Femur (tissue), 1 donor: ENCODE data around the gene CATSPER4.

Experiments used
- DNase-seq: peaks from one replicate; pipeline ENCODE4 v3.0.0-alpha.2; 2017

Gene CATSPER4

DNA sequence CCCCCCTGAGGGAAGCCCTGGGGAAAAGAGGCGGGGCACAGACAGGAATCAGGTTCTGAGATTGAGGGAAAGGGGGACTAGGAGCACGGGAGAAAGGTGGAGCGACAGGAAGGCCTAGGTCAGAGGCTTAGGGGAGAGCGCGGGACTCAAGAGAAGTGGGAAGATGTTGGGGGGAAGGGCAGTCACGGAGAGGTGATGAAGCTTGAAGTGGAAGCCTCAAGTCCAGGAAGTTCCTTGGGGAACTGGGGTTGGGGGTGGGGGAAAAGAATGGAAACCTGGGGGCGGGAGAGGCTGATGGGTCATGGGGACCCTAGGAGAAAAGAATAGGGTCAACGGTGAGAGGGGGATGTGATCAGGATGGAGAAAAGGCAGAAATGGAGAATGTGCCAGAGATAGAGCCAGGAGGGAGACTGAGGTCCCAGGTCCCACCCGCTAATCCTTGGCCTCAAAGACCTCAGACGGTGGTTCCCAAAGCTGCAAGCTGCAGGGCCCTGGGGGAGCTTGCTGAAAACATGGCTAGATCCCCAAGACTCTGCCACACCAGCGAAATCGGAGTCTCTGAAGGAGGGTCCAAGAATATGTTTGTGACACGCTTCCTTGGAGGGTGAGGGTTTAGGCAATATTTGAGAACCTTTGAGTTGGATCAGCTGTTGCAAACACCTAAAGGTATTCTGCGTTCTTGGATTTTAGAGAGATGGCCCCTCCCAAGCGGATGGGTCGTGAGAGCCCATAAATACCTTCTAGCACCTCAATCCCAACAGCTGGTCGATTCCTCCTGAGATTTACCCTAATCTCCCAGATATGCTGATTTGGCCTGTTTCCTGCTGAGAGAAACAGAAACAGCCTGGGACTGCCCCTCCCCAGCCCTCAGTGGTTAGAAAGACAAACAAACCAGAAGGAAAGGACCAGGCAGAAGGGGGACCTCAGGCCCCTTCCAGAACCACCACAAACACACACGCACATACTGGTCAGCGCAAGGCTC lies 25.2 kb upstream of the CATSPER4 start:
- DNase-seq: no peak

DNA sequence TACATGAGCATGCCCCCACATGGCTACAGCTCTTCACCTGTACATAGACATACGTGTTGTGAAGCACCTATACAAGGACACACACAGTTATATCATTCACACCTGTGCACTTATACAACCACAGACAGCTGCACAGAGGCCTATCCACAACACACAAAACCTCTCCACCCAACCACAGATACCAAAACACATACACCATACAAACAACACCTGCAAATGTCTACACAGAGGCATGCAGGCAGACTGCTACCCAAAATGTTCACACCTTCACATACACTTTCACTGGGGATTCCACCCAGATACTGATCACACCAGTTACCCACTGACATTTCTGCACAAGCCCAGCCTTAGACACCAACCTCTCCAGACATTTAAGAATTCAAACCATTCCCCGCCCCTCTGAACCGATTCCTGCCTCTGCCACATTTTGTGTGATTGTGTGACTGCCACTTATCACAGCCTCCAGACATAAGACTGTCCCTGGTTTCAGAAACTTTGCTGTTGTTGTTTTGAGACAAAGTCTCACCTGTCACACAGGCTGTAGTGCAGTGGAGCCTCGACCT lies 23.6 kb upstream of the CATSPER4 start:
- DNase-seq: no peak

DNA sequence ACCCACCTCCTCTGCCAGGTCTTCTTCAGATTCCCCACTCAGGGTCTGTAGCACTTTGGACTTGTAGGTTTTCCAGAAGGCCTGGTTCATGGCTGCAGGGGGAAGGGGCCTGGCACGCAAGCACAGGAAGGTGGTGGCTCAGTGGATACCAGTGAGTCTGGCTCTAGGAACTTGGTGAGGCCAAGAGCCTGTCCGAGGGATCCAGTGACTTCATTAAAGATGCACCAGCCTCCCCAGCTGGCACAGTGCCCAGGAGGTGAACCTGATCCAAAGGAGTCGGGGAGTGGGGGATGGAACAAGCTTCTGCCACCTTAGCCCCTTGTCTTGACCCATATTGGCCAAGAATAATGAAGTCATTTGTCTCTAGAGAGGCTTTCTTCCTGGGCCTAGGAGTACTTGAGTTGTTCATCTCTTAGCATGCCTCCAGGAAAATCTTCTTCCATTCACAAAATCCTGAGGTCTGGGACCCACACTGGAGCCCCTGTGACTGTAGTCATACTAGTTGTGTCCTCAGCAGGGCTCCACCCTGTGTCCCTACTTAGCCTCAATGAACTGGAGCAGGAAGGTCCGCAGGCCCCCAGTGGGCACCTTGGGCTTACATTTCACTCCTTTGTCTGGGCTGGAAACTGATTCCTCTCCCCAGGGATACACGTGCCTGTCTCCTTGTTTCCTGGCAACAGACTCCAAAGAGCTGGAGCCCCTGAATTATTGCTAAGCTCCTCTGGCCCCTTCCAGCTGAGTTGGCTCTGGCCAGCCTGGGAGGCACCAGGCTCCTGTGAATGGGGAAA lies 21.8 kb upstream of the CATSPER4 start, which contains the start of gene C1orf232:
TSS of gene C1orf232 (minus strand) at position 554 of the 788 bp plus-strand sequence. CDS start at position 90, 464 bp downstream.
- DNase-seq: no peak

DNA sequence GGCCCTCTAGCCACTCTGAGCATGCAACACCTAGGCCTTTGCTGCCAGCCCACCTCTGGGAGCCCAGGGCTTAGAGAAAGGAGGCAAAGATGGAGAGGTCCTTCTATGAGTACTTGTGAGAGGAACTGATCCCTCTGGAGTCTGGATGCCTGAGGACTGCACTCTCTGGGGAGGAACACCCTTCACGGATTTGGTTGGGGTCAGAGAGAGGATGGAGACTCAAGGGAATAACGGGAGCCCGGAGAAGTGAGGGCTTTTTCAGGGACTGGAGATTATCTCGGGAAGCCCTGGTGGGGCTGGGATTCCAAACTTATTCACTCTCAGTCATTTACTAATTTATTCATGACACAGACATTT lies 21.2 kb upstream of the CATSPER4 start:
- DNase-seq: no peak

DNA sequence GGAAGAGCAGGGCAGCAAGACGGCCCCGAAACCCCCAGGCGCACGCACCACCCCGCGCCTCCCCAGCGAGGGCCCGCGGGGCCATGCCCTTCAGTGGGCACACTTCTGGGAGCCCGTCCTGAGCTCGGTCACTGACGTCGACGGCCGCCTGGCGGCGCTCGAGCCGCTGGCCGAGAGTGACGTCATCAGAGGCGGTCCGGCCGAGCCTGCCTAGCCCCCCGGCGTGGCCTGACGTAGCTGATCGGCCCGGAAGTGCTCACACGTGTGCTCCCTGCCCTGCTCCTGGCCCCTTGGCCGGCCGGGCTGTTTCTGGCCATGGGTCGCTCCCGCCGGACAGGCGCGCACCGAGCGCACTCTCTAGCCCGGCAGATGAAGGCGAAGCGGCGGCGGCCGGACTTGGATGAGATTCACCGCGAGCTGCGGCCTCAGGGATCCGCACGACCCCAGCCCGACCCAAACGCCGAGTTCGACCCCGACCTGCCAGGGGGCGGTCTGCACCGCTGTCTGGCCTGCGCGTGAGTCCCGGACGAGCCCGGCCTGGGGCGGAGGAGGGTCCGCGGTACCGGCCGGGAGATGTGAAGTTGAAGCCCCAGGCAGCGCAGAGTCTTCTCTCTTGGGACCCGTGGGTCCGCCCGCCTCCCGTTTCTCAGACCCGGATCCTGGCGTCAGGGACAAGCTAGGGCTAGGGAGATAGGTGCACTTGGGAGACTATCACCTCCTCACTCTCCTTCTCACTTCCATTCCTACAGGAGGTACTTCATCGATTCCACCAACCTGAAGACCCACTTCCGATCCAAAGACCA lies 20.5 kb upstream of the CATSPER4 start, which contains the start of gene ZNF593:
TSS of gene ZNF593 (plus strand) at position 240 of the 803 bp plus-strand sequence. CDS start at position 316, 76 bp downstream.
- DNase-seq: peak; percentile 95

DNA sequence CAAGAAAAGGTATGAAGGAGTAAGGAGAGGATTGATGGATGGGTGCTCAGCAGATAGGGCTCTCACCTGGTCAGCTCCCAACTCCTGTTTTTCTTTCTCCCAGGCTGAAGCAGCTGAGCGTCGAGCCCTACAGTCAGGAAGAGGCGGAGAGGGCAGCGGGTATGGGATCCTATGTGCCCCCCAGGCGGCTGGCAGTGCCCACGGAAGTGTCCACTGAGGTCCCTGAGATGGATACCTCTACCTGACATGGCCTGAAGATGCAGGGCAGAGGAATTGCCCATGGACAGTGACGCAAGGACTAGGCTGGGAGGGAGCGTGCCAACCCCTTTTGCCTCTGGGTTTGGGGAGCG lies 20.0 kb upstream of the CATSPER4 start:
- DNase-seq: no peak

DNA sequence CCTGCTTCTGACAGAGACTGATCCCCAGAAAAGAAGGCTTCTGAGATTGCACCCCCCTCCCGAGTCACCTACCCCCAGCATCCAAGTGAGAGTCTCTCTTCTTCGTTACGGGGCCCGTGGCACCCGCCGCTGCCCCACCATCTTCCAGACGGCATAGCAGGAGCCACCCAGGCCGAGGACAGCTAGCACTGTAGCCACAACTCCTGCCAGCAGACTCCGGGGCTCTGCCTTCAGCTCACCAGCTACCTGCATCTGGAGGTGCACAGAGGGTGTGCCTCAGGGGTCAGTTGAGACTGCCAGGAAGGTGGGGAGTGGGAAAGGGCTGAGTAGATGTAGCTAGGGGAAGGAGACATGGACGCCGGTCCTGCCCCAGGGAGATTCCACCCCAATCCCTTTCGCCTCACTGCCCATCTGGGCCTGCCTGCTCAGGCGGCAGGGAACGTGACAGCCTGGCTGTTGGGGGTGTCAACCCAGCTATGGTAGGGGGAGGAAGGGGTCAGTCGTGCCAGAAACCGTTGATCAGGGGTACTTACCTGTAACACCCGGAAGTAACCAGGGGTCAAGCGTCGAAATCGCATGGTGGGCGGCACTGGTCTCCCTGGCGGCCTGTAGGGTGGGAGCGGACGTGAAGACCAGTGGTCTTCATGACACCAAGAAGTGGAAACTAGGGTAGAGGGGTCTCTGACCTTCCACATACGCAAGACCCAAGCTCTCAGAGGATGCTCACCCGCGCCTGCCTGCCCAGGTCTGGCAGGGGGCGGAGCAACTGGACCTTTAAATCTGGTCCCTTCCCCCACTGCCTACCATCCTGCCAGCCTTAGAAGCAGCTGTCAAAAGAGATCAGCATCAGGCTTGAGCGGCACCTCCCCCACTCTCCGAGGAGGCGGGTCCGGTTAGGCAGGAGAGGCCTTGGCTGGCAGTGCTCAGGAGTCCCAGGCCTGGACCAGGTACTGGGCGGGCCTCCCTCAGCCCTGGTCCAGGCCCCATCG lies 19.0 kb upstream of the CATSPER4 start, which contains the start of gene ZNF593OS:
TSS of gene ZNF593OS (minus strand) at position 749 of the 989 bp plus-strand sequence. CDS start at position 578, 171 bp downstream.
- DNase-seq: no peak

DNA sequence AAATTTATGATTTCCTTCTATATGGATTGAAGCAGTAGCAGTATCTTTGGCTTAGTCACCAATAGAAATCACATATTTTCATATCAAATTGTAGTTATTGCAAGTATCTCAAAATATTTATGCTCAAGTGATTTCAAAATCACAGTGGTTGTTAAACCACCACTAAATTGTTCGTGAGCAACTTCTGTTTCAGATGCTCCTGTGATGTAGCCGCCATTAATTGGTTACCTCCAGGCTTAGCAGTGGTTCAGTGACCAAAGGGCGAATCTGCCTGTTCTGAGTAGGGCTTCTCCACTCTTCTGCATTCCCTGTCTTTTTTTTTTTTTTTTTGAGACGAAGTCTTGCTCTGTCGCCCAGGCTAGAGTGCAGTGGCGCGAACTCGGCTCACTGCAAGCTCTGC lies 15.1 kb upstream of the CATSPER4 start:
- DNase-seq: no peak

DNA sequence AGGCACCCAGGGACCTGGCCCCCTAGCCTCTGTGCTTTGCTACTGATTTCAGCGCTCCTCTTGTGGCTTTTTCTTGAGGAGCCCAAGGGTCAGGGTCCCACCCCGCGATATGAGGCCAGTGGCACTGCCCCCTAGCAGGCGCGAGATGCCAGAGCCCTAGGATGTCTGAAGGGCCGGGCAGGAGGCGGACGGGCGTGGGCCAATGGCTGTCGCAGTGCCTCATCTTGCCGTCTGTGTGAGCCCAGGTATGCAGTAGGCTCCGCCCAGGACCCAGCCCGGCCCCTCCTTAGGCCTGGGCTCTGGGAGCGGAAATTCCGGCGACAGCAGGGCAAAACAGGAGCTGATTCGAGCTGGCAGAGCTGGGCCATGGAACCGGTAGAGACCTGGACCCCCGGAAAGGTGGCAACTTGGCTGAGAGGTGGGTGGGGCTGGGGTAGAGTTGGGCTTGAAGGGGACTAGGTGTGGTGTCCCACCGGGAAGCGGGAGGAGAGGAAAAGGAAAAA lies 13.2 kb upstream of the CATSPER4 start, which contains the start of gene CNKSR1:
TSS of gene CNKSR1 (plus strand) at position 310 of the 503 bp plus-strand sequence. CDS start at position 367, 57 bp downstream.
- no peak for DNase-seq

DNA sequence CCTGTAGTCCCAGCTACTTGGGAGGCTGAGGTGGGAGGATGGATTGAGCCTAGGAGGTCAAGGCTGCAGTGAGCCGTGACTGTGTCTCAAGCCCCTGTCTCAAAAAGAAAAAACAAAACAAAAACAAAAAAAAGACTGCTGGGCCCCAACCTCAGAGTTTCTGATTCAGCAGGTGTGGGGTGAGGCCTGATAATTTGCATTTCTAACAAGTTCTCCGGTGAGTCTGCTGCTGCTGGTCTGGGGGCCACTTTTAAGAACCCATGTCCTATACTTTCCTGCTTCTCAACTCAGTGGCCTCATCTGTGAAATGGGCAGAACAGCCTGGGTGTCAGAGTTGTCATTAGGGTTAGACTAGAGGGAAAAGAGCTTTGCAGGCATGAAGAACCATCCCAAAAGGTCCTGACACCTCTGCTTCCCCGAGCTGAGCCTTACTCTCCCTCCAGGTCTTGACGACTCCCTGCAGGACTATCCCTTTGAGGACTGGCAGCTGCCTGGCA lies 10.3 kb upstream of the CATSPER4 start:
- DNase-seq: no peak

DNA sequence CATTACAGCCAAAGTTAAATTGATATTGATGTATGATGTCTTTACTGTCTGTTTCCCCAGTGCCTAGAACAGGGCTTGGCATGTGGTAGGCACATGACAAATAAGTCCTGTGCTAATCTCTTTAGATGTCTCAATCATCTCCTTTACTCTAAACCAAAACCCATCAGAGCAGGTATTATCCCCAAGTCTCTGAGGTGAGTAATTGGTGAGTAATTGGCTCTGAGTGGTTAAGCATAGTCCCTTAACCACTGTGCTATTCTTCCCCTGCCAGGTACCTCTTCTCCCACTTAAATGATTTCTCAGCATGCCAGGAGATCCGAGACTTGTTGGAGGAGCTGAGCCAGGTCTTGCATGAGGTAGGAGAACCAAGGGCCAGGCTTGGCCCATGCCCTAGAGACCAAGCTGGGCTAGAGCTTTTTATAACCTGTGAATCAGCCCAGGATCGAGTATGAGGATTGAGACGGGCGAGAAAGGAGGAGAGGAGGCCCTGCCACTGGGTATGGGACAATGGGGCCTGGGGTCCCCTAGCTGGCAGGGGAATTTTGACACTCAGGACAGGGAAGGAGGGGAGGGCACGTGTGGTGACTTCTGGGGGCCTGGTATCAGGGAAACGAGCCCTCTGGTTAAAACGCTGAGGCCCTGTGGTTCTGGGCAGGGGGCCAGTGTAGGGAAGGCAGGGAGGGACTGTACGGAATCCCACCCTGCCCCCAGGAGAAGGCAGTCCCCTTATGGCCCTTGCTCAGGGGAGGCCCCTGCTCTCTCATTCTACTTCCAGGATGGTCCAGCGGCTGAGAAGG lies 8.6 kb upstream of the CATSPER4 start:
- DNase-seq: no peak

DNA sequence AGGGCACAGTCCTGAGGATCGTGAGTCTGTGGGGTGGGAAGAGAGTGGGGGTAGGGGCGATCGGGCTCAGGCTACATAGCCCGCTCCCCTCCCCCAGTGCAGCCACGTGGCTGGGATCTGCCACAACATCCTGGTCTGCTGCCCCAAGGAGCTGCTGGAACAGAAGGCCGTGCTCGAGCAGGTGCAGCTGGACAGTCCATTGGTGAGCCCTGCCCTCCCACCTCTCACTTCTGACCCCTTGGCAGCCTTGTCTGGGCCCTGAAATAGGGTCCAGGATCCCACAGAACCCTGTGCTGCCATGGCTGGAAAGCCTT lies 8.1 kb upstream of the CATSPER4 start:
- DNase-seq: no peak

DNA sequence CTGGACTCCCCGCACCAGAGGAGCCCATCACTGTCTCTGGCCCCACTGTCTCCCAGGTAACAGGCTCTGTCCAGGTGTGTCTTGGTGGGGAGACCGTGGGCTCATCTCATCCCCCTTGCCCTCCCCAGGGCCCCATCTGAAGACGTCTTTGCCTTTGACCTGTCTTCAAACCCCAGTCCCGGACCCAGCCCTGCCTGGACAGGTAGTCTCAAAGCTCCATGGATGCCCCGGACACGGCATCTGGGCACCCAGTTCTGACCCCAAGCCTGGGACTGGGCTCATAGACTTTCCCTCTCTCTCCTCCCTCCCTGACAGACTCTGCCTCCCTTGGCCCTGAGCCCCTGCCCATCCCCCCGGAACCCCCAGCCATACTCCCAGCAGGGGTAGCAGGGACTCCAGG lies 6.3 kb upstream of the CATSPER4 start:
- no peak for DNase-seq

DNA sequence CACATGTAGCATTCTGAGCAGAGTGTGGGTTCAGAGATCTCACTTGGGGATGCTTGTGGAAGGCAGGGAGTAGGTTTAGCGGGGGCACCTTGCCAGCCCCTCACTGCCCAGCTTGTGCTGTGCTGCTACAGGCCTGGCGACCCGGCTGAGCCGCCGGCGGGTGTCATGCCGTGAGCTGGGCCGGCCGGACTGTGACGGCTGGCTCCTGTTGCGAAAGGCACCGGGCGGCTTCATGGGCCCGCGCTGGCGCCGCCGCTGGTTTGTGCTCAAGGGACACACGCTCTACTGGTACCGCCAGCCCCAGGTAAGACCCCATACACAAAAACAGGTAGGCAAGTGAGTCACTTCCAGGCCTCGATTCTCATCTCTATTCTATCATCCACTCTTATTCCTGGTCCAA lies 5.5 kb upstream of the CATSPER4 start:
- DNase-seq: no peak

DNA sequence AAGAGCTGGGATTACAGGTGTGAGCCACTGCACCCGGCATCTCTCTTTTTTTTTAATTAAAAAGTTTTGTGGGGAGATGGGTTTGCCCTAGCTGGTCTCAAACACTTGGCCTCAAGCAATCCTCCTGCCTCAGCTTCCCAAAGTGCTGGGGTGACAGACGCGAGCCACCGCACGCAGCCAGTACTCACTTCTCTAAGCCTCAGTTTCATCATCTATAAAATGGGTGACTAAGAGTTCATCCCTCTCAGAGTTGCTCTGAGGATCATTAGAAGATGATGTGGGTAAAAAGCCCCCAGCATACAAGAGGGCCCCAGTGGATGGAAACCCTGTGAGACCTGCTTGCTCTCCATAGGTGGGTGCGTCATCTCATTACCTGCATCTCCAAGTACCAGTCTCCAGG lies 2.5 kb upstream of the CATSPER4 start:
- no peak for DNase-seq

DNA sequence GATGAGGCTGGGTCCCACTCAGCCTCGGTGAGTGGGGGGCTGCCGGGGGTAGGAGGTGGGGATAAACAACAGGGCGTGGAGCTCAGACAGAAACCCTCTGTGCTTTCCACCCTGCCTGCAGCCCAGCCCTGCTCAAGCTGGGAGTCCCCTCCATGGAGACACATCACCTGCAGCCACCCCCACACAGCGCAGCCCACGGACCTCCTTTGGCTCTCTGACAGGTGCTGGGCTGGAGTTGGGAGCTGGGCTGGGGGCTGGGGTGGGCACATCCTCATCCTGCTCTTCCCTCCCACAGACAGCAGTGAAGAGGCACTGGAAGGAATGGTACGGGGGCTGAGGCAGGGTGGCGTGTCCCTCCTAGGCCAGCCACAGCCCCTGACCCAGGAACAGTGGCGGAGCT lies 1.9 kb upstream of the CATSPER4 start:
- DNase-seq: no peak

DNA sequence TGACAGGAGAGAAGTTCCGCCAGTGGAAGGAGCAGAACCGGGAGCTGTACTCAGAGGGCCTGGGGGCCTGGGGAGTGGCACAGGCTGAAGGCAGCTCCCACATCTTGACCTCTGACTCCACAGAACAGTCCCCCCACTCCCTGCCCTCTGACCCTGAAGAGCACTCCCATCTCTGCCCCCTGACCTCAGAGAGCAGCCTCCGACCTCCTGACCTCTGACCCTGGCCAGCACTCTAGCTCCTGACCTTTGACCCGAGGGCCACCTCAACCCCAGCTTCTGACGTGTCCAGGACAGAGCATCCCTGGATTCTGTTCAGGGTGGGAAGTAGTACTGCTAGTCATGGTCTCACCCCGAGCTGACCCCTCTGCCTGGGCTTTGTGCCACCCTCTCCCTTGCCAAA lies 1.1 kb upstream of the CATSPER4 start:
- no peak for DNase-seq

DNA sequence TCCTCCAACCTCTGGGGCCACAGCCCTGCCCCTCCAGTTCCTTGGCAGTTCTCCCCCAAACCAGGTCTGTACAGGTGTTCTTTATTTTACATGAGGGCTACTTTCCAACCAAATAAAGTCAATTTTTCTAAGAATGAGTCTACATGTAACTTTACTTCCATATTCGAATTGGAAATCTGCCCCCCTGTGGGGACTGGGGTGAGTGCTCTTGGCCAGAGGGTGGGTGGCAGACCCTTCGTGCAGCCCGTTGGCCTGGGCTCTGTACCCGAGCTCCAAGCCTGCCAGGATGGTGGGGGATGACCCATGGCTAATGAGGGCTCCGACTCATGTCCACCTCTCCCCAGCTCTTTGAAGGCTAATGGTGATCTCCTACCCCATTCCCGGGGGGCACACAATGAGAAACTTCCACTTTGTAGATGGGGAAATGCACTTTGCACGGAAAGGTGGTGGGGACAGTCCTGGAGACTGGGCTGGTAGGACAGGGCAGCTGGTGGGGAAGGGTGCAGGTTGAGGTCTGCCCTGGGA lies 589 bp upstream of the CATSPER4 start:
- no peak for DNase-seq

DNA sequence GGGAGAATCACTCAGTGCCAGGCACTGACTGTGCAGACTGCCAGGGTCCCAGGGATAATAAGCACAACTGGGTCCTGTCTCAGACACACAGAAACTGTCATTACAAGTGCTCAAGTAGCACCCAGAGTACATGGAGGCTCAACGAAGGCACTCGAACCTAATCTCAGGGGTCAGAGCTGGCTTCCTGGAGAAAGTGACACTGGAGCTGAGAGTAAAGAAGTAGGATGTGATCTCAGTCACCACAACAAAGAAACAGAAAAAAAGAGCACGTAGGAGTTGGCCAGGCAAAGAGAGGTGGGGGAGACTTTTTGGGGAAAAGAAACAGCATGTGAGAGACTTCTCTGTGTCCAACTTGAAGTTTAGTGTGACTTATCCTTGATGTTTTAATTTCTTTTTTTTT lies 1.3 kb downstream of the CATSPER4 start:
- DNase-seq: no peak

DNA sequence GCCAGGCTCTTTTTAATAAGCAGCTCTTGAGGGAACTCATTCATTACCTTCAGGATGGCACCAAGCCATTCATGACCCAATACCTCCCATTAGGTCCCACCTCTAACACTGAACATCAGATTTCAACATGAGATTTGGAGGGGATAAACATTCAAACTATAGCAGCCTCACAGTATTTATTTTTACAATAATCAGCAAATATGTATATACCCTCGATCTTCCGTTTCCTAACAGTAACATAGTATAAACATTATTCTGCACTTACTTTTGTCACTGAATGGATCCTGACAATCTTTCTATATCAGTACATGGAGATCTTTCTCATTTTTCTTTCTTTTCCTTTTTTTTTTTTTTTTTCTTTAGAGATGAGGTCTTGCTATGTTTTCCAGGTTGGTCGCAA lies 5.4 kb downstream of the CATSPER4 start:
- DNase-seq: no peak
